ENCODE results near the gene DLG2. TPM values are rescaled to one million over a fixed set of nuclear protein-coding genes. Genes with fewer than 3 reads are reported as not detected.

The DLG2 gene
- total and polyA plus RNA-seq, 7 donors = 0.23 to 5.3 (median 3.4) TPM

DNA sequence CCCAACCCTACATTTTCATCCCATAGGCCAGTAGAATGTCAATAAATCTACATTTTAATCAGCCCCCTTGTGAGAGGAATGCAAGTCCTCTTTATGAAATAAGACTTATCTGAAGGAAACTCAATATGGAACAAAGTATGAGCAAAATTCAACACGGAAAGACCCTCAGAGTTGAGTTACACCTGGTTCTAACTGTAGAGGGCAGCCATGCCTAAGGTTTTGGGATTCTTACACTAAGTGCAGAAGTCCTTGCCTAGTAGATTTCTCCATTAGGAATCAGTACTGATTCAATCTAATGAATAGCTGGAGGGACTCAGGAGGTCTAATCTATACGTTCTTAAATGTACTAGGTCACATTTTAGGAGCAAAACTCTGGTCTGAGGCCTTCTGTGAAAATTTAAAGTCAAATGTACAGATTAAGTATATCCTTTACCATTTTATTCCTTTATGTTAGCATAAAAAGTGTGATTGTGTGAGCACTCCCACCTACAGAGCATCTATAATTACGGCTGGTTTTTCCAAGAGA is 904.5 kb downstream of the DLG2 start:
- no peaks in the 10 kb centered on the region for H3K9me3 ChIP-seq
- no peak overlapping the region for H3K4me3 ChIP-seq
- H3K27me3 ChIP-seq (ENCODE audit: insufficient read depth in 3 of 3, low read length in 2 of 3) = no peaks in the 10 kb centered on the region
- DNase-seq (no peak), ATAC-seq (no peak)
- 65 to 68% (median 67%) methylated on average over 3 of the region's 3 CpGs for WGBS, 3 donors
- intact Hi-C loops (cut with DNase I) = no loop called here
- TF ChIP-seq, protein P1, sequence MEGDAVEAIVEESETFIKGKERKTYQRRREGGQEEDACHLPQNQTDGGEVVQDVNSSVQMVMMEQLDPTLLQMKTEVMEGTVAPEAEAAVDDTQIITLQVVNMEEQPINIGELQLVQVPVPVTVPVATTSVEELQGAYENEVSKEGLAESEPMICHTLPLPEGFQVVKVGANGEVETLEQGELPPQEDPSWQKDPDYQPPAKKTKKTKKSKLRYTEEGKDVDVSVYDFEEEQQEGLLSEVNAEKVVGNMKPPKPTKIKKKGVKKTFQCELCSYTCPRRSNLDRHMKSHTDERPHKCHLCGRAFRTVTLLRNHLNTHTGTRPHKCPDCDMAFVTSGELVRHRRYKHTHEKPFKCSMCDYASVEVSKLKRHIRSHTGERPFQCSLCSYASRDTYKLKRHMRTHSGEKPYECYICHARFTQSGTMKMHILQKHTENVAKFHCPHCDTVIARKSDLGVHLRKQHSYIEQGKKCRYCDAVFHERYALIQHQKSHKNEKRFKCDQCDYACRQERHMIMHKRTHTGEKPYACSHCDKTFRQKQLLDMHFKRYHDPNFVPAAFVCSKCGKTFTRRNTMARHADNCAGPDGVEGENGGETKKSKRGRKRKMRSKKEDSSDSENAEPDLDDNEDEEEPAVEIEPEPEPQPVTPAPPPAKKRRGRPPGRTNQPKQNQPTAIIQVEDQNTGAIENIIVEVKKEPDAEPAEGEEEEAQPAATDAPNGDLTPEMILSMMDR (IDR thresholded peaks at IDR 0.05) = peak; percentile 14
- H3K4me1 ChIP-seq = no peaks in the 10 kb centered on the region
- H3K27ac ChIP-seq = no peak overlapping the region
- H3K36me3 ChIP-seq (ENCODE audit: insufficient read depth in 1 of 2, low read depth in 1 of 2) = no peaks in the 10 kb centered on the region

- Histone ChIP-seq H3K27me3 (ENCODE audit: insufficient read depth in 3 of 3, low read length in 2 of 3) (no peaks in the 10 kb centered on the region), H3K4me1 (no peaks in the 10 kb centered on the region), H3K9me3 (no peaks in the 10 kb centered on the region), H3K27ac (no peak overlapping the region), H3K4me3 (peak overlapping the region; percentile 77), H3K36me3 (ENCODE audit: insufficient read depth in 1 of 2, low read depth in 1 of 2) (no peaks in the 10 kb centered on the region)
- TF ChIP-seq, protein P1 (IDR thresholded peaks at IDR 0.05) = no peak
- DNase-seq (no peak), ATAC-seq (no peak)
- WGBS, 3 donors = 25 to 28% (median 27%) methylated on average over 1 of the region's 1 CpG
- intact Hi-C loops (cut with DNase I) = no loop called here
These were observed 905.6 kb downstream of the DLG2 start for GRCh38 chr11:84721561-84721961.

GRCh38 chr11:84720706-84721402 is 906.3 kb downstream of the DLG2 start:
- H3K27ac ChIP-seq = no peak overlapping the region
- intact Hi-C loops (cut with DNase I) = no loop called here

DNA sequence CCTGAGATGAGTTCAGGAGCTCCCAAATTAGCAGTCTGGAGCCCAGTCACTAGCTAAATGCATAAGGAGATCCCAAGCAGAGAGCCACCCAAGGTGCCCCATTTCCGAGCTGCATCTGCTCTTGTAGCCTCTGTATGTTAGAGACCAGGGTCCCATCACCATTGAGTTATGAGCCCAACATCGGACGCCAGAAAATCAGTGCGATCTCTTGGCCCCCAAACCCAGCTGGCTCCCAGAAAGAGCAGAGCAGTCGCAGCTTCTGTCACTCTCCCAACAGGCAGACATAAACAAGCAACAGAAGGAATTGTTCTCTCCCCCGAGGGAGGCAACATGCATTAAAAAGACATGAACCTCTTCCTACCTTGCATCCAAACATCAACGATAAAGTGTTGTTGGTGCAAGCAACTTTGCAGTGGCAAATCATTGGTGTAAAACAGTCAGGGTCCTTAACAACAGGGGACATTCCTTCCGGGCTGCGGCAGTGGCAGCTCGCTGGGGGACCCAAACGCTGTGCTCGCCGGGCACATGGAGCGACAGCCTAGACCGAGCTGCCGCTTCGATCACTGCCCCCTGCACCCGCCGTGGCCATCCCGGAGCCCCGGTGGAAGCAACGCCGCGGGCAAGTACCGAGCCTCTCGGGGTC is 907.1 kb downstream of the DLG2 start:
- H3K4me3 ChIP-seq = peak overlapping the region; percentile 77
- no peaks in the 10 kb centered on the region for H3K4me1 ChIP-seq
- H3K27me3 ChIP-seq (ENCODE audit: insufficient read depth in 3 of 3, low read length in 2 of 3) = no peaks in the 10 kb centered on the region
- WGBS, 3 donors = 0 to 1% (median 0%) methylated on average over 26 of the region's 26 CpGs
- intact Hi-C loops (cut with DNase I) = loop anchor here in 1 of 2 donors (10.0 kb wide), 1 partner anchor 335 kb away; no protein-coding TSS in a partner anchor
- no peaks in the 10 kb centered on the region for H3K9me3 ChIP-seq
- DNase-seq (peak in 1 of 2 donors; percentile 58), ATAC-seq (peak; percentile 25 to 72 (median 48))
- H3K36me3 ChIP-seq (ENCODE audit: insufficient read depth in 1 of 2, low read depth in 1 of 2) = no peaks in the 10 kb centered on the region
- H3K27ac ChIP-seq = no peak overlapping the region
- TF ChIP-seq, protein P1 (IDR thresholded peaks at IDR 0.05) = no peak

More at GRCh38 chr11:84720706-84721402, 906.3 kb downstream of the DLG2 start:
- Histone ChIP-seq H3K4me3 (peak overlapping the region; percentile 77), H3K36me3 (ENCODE audit: insufficient read depth in 1 of 2, low read depth in 1 of 2) (no peaks in the 10 kb centered on the region), H3K27me3 (ENCODE audit: insufficient read depth in 3 of 3, low read length in 2 of 3) (no peaks in the 10 kb centered on the region), H3K4me1 (no peaks in the 10 kb centered on the region), H3K9me3 (no peaks in the 10 kb centered on the region)
- WGBS, 3 donors = 2% methylated on average over 28 to 29 of the region's 29 CpGs
- TF ChIP-seq, protein P1 (IDR thresholded peaks at IDR 0.05) = no peak
- ATAC-seq (peak; percentile 55 to 87 (median 72)), DNase-seq (peak; percentile 29 to 67)
